Urinary bladder (tissue), 4 donors: ENCODE data around the gene SMCO1. TPM values are rescaled to one million over a fixed set of nuclear protein-coding genes. Genes with fewer than 3 reads are reported as not detected.
"Not testable (repeated sequence)": the region's sequence is repeated elsewhere in the genome, so short reads cannot be mapped to it uniquely, and the experiment has no call there.

ENCODE experiments used
- DNase-seq: peaks from one replicate; pipeline ENCODE4 v3.0.0-alpha.2; 2015; ENCODE audit errors: extremely low spot score
- H3K27ac ChIP-seq: one replicate; pipeline ENCODE4 v1.5.1; 2013; ENCODE audit warnings: low read depth, mild to moderate bottlenecking, moderate library complexity
- H3K36me3 ChIP-seq: one replicate; pipeline ENCODE4 v1.6.1; 2013; ENCODE audit warnings: mild to moderate bottlenecking, moderate library complexity; ENCODE audit not compliant: insufficient read depth
- H3K4me1 ChIP-seq: one replicate; pipeline ENCODE4 v1.6.1; 2013; ENCODE audit warnings: mild to moderate bottlenecking, moderate library complexity; ENCODE audit not compliant: insufficient read depth
- H3K4me3 ChIP-seq: one replicate; pipeline ENCODE4 v1.5.1; 2013; ENCODE audit warnings: low read depth, low read length
- WGBS: extraction: QIAGEN DNeasy Blood & Tissue Kit; methylation state at CpG from one replicate; pipeline ENCODE4 v1.1.7; 2013; 5-methylcytosine and 5-hydroxymethylcytosine counted together
- polyA plus RNA-seq: library from polyadenylated mRNA; stranded (reverse); fragments of 200-250 nt; gene quantifications from one replicate; pipeline ENCODE4 v1.2.3, GENCODE V29; 2013
- total RNA-seq: library from RNA; depleted of rRNA; stranded (reverse); fragments of >200 nt; gene quantifications from one replicate; pipeline ENCODE4 v1.2.3, GENCODE V29; 2014
- donor health status: healthy with polysubstance abuse.
- donor health status: healthy.

Gene SMCO1
- total and polyA plus RNA-seq, 2 donors, result not detected

DNA sequence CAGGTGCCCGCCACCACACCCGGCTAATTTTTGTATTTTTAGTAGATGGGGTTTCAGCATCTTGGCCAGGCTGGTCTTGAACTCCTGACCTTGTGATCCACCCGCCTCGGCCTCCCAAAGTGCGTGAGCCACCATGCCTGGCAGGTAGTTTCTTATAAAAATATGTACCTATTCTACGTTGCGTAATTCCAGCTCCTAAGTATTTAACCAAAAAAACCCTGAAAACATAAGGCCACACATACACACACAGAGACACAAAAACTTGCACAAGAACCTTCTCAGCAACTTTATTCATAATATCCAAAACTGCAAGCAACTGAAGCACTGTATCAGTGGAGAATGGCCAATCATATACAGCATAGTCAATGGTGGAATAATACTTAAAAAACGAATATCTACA, 16.8 kb downstream of the SMCO1 start:
- WGBS, result 96% methylated on average over 8 of the region's 8 CpGs
- Histone ChIP-seq H3K4me1 (no peaks in the 10 kb centered on the region), H3K36me3 (peaks cover 2% of the 10 kb centered on the region), H3K27ac (no peak overlapping the region), H3K4me3 (no peak overlapping the region)
- no peak for DNase-seq

GRCh38 chr3:196496183-196496582, 19.0 kb downstream of the SMCO1 start:
- WGBS, result 85% methylated on average over 4 of the region's 4 CpGs

DNA sequence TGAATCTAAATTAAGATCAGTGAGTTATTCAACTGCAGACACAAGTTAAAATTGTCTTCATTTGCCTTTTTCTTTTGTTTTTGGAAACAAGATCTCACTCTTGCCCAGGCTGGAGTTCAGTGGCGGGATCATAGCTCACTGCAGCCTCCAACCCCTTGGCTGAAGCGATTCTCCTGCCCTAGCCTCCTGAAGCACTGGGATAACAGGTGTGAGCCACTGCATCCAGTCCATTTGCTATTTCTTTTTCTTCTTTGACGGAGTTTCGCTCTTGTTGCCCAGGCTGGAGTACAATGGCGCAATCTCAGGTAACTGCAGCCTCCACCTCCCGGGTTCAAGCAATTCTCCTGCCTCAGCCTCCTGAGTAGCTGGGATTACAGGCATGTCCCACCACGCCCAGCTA, 21.9 kb downstream of the SMCO1 start:
- H3K4me1 ChIP-seq, result no peaks in the 10 kb centered on the region
- H3K27ac ChIP-seq, result no peak overlapping the region
- DNase-seq, result no peak
- WGBS, result 98% methylated on average over 7 of the region's 7 CpGs
- H3K4me3 ChIP-seq, result no peak overlapping the region
- peaks cover 2% of the 10 kb centered on the region for H3K36me3 ChIP-seq

More at GRCh38 chr3:196496183-196496582, 19.0 kb downstream of the SMCO1 start:
- DNase-seq, result no peak
- H3K4me1 ChIP-seq, result no peaks in the 10 kb centered on the region
- peaks cover 2% of the 10 kb centered on the region for H3K36me3 ChIP-seq
- no peak overlapping the region for H3K4me3 ChIP-seq
- H3K27ac ChIP-seq, result no peak overlapping the region

DNA sequence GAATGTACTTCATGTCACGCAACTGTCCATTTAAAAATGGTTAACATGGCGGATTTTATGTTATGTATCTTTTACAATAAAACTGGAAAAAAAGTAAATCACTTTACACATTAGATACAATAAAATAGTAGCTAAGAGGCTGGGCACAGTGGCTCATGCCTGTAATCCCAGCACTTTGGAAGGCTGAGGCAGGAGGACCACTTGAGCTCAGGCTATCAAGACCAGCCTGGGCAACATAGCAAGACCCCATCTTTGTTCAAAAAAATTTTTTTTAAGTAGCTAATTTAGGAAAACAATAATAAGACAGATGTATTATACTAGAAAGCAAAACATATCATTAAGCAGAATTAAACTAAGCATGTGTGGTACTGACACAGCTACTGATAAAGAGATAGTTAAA, 23.1 kb downstream of the SMCO1 start:
- H3K27ac ChIP-seq, result no peak overlapping the region
- 97% methylated on average over 2 of the region's 2 CpGs for WGBS
- H3K4me1 ChIP-seq, result no peaks in the 10 kb centered on the region
- peaks cover 2% of the 10 kb centered on the region for H3K36me3 ChIP-seq
- H3K4me3 ChIP-seq, result no peak overlapping the region
- no peak for DNase-seq

GRCh38 chr3:196489747-196490146, 25.4 kb downstream of the SMCO1 start:
- 92% methylated on average over 10 of the region's 10 CpGs for WGBS
- Histone ChIP-seq H3K27ac (no peak overlapping the region), H3K4me1 (no peaks in the 10 kb centered on the region), H3K4me3 (no peak overlapping the region), H3K36me3 (no peaks in the 10 kb centered on the region)
- DNase-seq, result no peak

GRCh38 chr3:196486263-196486662, 28.9 kb downstream of the SMCO1 start:
- H3K27ac ChIP-seq, result no peak overlapping the region
- peaks cover 2% of the 10 kb centered on the region for H3K36me3 ChIP-seq
- no peak for DNase-seq
- H3K4me1 ChIP-seq, result no peaks in the 10 kb centered on the region
- no peak overlapping the region for H3K4me3 ChIP-seq
- WGBS, result 88% methylated on average over 8 of the region's 8 CpGs

DNA sequence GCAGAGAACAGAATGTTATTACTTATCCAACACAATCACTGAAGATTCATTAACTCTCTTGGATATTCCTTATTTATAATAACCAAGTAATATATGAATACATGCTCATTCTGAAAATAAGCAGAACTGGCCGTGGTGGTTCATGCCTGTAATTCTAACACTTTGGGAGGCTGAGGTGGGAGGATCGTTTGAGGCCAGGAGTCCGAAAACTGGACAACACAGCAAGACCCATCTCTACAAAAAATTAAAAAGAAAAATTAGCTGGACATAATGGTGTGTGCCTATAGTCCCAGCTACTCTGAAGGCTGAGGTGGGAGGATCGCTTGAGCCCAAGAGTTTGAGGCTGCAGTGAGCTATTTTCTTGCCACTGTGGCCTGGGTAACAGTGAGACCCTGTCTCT, 37.5 kb downstream of the SMCO1 start:
- Histone ChIP-seq H3K36me3 (peaks cover 4% of the 10 kb centered on the region), H3K27ac (no peak overlapping the region), H3K4me3 (no peak overlapping the region), H3K4me1 (no peaks in the 10 kb centered on the region)
- 96% methylated on average over 4 of the region's 4 CpGs for WGBS
- no peak for DNase-seq

DNA sequence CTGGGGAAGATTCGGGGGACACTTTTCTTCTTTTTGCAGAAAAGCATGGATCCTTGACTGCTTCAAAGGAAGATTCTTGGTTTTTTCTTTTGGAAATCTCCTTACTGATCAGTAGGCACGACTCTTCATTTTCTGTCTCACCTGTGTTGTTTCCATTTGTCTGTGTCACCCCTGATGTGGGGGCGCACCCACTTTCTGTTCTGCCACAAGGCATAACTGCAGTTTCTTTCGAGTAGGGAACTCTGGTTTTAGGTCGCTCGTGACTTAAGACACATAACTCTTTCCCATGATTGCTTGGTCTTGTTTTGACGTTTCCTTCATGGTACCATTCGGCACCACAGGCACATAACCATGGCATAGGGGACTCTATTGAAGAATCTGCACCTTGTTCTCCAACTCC, 42.9 kb downstream of the SMCO1 start:
- 93% methylated on average over 8 of the region's 8 CpGs for WGBS
- no peak overlapping the region for H3K27ac ChIP-seq
- no peak for DNase-seq
- no peaks in the 10 kb centered on the region for H3K4me1 ChIP-seq
- H3K4me3 ChIP-seq, result no peak overlapping the region
- H3K36me3 ChIP-seq, result peaks cover 6% of the 10 kb centered on the region

GRCh38 chr3:196471551-196471950, 43.6 kb downstream of the SMCO1 start:
- DNase-seq, result no peak
- 77% methylated on average over 2 of the region's 2 CpGs for WGBS
- peaks cover 6% of the 10 kb centered on the region for H3K36me3 ChIP-seq

DNA sequence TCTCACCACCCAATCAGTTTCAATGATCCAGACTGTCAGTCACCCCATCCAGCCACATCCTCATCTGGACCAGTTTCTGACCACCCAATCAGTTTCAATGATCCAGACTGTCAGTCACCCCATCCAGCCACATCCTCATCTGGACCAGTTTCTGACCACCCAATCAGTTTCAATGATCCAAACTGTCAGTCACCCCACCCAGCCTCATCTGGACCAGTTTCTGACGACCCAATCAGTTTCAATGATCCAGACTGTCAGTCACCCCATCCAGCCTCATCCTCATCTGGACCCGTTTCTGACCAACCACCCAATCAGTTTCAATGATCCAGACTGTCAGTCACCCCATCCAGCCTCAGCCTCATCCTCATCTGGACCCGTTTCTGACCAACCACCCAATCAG, 45.0 kb downstream of the SMCO1 start:
- H3K4me1 ChIP-seq, H3K36me3 ChIP-seq, H3K4me3 ChIP-seq, H3K27ac ChIP-seq, DNase-seq: not testable (repeated sequence)
- 93% methylated on average over 3 of the region's 3 CpGs for WGBS

More at GRCh38 chr3:196471551-196471950, 43.6 kb downstream of the SMCO1 start:
- H3K4me1 ChIP-seq, result no peaks in the 10 kb centered on the region
- H3K27ac ChIP-seq, result no peak overlapping the region
- H3K4me3 ChIP-seq, result no peak overlapping the region

DNA sequence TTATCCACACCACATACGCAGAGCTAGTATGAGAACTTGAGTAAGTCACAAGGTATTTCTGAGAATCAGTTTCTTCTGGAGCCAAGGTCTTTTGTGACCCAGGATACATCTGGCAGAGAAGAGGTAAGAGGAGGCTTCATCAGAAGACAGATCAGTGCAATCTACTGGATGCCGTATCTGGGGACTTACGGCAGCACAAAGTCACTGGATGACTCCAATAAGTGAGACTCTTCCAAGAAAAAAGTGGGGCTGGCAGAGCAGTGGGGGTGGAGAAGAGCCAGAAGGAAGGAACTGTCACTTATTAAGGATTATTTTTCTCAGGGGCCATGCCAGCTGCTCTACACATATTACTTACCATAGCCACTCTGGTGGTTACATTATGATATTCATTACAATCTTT, 51.3 kb downstream of the SMCO1 start:
- 97% methylated on average over 3 of the region's 3 CpGs for WGBS
- Histone ChIP-seq H3K4me1 (no peaks in the 10 kb centered on the region), H3K4me3 (no peak overlapping the region), H3K27ac (no peak overlapping the region), H3K36me3 (no peaks in the 10 kb centered on the region)
- no peak for DNase-seq

- DNase-seq, result no peak
- Histone ChIP-seq H3K4me1 (no peaks in the 10 kb centered on the region), H3K36me3 (no peaks in the 10 kb centered on the region), H3K27ac (no peak overlapping the region), H3K4me3 (no peak overlapping the region)
- 98% methylated on average over 2 of the region's 2 CpGs for WGBS
Measured at GRCh38 chr3:196463478-196463756, 51.7 kb downstream of the SMCO1 start.

DNA sequence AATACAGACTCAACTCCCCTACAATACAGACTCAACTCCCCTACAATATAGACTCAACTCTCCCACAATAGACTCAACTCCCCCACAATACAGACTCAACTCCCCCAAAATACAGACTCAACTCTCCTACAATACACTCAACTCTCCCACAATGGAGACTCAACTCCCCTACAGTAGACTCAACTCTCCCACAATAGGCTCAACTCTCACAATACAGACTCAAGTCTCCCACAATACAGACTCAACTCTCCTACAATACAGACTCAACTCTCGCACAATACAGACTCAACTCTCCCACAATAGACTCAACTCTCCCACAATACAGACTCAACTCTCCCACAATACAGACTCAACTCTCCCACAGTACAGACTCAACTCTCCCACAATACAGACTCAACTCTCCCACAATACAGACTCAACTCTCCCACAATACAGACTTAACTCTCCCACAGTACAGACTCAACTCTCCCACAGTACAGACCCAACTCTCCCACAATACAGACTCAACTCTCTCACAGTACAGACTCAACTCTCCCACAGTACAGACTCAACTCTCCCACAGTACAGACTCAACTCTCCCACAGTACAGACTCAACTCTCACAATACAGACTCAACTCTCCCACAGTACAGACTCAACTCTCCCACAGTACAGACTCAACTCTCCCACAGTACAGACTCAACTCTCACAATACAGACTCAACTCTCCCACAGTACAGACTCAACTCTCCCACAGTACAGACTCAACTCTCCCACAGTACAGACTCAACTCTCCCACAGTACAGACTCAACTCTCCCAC, 52.3 kb downstream of the SMCO1 start:
- WGBS, result 97% methylated on average over 1 of the region's 1 CpG
- not testable (repeated sequence) for DNase-seq, H3K27ac ChIP-seq, H3K4me1 ChIP-seq, H3K4me3 ChIP-seq, H3K36me3 ChIP-seq

DNA sequence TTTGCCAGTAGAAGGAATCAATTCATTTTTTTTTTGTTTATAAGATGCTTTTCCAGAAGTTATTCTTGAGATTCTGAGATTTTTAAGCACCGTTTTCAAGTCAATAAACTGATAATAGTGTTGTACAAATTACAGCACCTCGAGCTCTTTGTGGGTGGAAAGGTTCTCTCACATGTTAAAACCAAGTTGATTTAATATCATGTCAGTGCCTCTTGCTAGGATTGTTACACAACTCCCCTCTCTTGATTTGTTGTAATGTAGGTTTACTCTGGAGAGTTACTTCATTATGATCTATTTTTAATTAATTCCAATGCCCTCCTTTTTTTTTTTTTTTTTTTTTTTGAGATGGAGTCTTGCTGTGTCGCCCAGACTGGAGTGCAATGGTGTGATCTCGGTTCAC, 57.1 kb downstream of the SMCO1 start:
- DNase-seq, result no peak
- no peaks in the 10 kb centered on the region for H3K4me1 ChIP-seq

GRCh38 chr3:196457470-196457869, 57.7 kb downstream of the SMCO1 start:
- 84% methylated on average over 7 of the region's 7 CpGs for WGBS
- H3K36me3 ChIP-seq, H3K27ac ChIP-seq: not testable (repeated sequence)

More for the DNA sequence above, 57.1 kb downstream of the SMCO1 start:
- H3K27ac ChIP-seq, result no peak overlapping the region
- H3K36me3 ChIP-seq, result peaks cover 3% of the 10 kb centered on the region
- 78% methylated on average over 4 of the region's 4 CpGs for WGBS
- H3K4me3 ChIP-seq, result no peak overlapping the region

More at GRCh38 chr3:196457470-196457869, 57.7 kb downstream of the SMCO1 start:
- H3K4me1 ChIP-seq, H3K4me3 ChIP-seq, DNase-seq: not testable (repeated sequence)
